ENCODE results near the gene GATAD2B. TPM values are rescaled to one million over a fixed set of nuclear protein-coding genes. Genes with fewer than 3 reads are reported as not detected.
"Not testable (repeated sequence)": the region's sequence is repeated elsewhere in the genome, so short reads cannot be mapped to it uniquely, and the experiment has no call there.

The GATAD2B gene
- polyA plus RNA-seq, 1 donor from 2014 or later: 12.8 TPM

DNA sequence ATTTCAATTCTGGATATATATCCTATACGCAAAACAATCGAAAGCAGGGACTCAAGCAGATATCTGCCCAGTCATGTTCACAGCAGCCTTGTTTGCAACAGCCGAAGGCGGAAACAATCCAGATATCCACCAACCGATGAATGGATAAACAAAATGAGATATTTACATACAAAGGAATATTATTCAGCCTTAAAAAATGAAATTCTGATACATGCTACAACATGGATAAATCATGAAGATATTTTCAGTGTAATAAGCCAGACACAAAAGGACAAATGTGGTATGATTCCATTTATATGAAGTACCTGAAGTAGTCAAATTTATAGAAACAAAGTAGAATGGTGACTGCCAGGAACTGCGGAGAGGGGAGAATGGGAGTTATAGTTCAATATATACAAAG, 15.6 kb downstream of the GATAD2B start:
- Histone ChIP-seq H3K36me3 (ENCODE audit: insufficient read depth, low read length) (no peaks in the 10 kb centered on the region), H3K9me3 (ENCODE audit: low read length) (no peaks in the 10 kb centered on the region), H3K9ac (ENCODE audit: low read length) (no peak overlapping the region), H4K20me1 (ENCODE audit: insufficient read depth) (no peaks in the 10 kb centered on the region), H3K4me2 (ENCODE audit: low read length) (no peak overlapping the region), H2AFZ (ENCODE audit: low read depth, low read length) (no peak overlapping the region), H3K4me3 (ENCODE audit: low read length) (no peak overlapping the region), H3F3A (ENCODE audit: insufficient read depth, low read length, poor library complexity, severe bottlenecking) (no peaks in the 10 kb centered on the region), H3K27me3 (ENCODE audit: insufficient read depth, low read depth, low read length) (no peaks in the 10 kb centered on the region), H3K27ac (ENCODE audit: low read length) (no peak overlapping the region), H3K9me2 (ENCODE audit: insufficient read depth, low read length) (no peaks in the 10 kb centered on the region), H3K79me2 (replicated peaks; ENCODE audit: insufficient read depth, low read length) (peaks cover 85% of the 10 kb centered on the region)
- TF ChIP-seq CTCF (IDR thresholded peaks at IDR 0.05; ENCODE audit: poor library complexity, severe bottlenecking) (no peak), MXI1 (conservative IDR thresholded peaks at IDR 0.05; ENCODE audit: poor library complexity, severe bottlenecking) (no peak), EP300 (conservative IDR thresholded peaks at IDR 0.05; ENCODE audit: poor library complexity, severe bottlenecking) (no peak)

DNA sequence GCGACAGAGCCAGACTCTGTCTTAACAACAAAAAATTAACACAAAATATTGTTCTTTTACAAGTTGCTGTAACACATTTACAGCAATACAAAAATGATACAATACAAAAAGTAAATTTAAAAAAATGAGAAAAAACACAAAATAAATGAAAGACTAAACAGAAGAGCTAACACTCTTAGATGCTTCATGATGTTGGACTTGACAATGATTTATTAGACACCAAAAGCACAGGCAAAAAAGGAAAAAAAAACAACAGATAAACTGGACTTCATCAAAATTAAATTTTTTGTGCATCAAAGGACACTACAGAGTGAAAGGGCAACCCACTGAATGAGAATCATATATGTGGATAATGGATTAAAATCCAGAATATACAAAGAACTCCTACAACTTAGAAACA, 16.4 kb downstream of the GATAD2B start:
- no peaks in the 10 kb centered on the region for H3K36me3 ChIP-seq (ENCODE audit: insufficient read depth, low read length)
- H4K20me1 ChIP-seq (ENCODE audit: insufficient read depth): no peaks in the 10 kb centered on the region
- H3K27me3 ChIP-seq (ENCODE audit: insufficient read depth, low read depth, low read length): no peaks in the 10 kb centered on the region
- peaks cover 83% of the 10 kb centered on the region for H3K79me2 ChIP-seq (replicated peaks; ENCODE audit: insufficient read depth, low read length)
- H3K9me2 ChIP-seq (ENCODE audit: insufficient read depth, low read length): no peaks in the 10 kb centered on the region
- no peak overlapping the region for H3K9ac ChIP-seq (ENCODE audit: low read length)
- H3K4me3 ChIP-seq (ENCODE audit: low read length): no peak overlapping the region
- no peaks in the 10 kb centered on the region for H3K9me3 ChIP-seq (ENCODE audit: low read length)
- H3K27ac ChIP-seq (ENCODE audit: low read length): no peak overlapping the region
- TF ChIP-seq RAD21 (conservative IDR thresholded peaks at IDR 0.05) (no peak), MXI1 (conservative IDR thresholded peaks at IDR 0.05; ENCODE audit: poor library complexity, severe bottlenecking) (no peak), TAF1 (IDR thresholded peaks at IDR 0.05; ENCODE audit: low read depth) (no peak), REST (IDR thresholded peaks at IDR 0.05; ENCODE audit: borderline replicate concordance) (no peak), POLR2AphosphoS5 (IDR thresholded peaks at IDR 0.05) (no peak), EZH2 (IDR thresholded peaks at IDR 0.05; ENCODE audit: borderline replicate concordance, insufficient read depth, low read length, poor library complexity, severe bottlenecking) (no peak), CTCF (IDR thresholded peaks at IDR 0.05; ENCODE audit: poor library complexity, severe bottlenecking) (no peak), SMC3 (conservative IDR thresholded peaks at IDR 0.05; ENCODE audit: poor library complexity) (no peak), EP300 (conservative IDR thresholded peaks at IDR 0.05; ENCODE audit: poor library complexity, severe bottlenecking) (no peak)
- no peak overlapping the region for H3K4me2 ChIP-seq (ENCODE audit: low read length)
- no peak overlapping the region for H2AFZ ChIP-seq (ENCODE audit: low read depth, low read length)
- no peaks in the 10 kb centered on the region for H3F3A ChIP-seq (ENCODE audit: insufficient read depth, low read length, poor library complexity, severe bottlenecking)

GRCh38 chr1:153905908-153906307, 16.9 kb downstream of the GATAD2B start:
- H2AFZ ChIP-seq (ENCODE audit: low read depth, low read length); H3K9ac ChIP-seq (ENCODE audit: low read length); H3K36me3 ChIP-seq (ENCODE audit: insufficient read depth, low read length); H3K4me2 ChIP-seq (ENCODE audit: low read length); H3K4me3 ChIP-seq (ENCODE audit: low read length); H4K20me1 ChIP-seq (ENCODE audit: insufficient read depth); H3K9me2 ChIP-seq (ENCODE audit: insufficient read depth, low read length); H3K27me3 ChIP-seq (ENCODE audit: insufficient read depth, low read depth, low read length); H3K9me3 ChIP-seq (ENCODE audit: low read length); H3K27ac ChIP-seq (ENCODE audit: low read length); H3F3A ChIP-seq (ENCODE audit: insufficient read depth, low read length, poor library complexity, severe bottlenecking): not testable (repeated sequence)
- peaks cover 84% of the 10 kb centered on the region for H3K79me2 ChIP-seq (replicated peaks; ENCODE audit: insufficient read depth, low read length)
